ENCODE data around the gene GRID2. TPM values are rescaled to one million over a fixed set of nuclear protein-coding genes. Genes with fewer than 3 reads are reported as not detected.

The GRID2 gene
- total RNA-seq, 4 donors from 2014 or later = 0.33 TPM; not detected in 3

DNA sequence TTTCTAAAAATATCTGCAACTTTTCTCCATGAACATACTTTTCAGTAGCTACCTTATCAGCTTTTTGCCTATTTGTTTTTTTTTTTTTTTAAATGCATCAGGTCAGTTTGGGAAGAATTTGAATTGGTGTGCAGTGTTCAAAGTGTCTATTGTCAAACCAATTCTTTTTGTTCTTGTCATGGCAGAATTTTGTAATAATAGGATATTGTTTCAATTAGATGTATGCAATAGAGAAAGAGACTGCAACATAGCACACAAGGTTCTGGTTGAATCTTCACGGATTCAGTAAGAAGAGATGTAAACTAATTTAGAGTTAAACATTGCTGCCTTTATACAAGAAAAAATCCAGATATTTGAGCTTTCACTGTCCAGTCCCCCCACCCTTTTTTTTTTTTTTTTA, 277.1 kb downstream of the GRID2 start:
- Histone ChIP-seq H3K4me1 (no peaks in the 10 kb centered on the region), H3K27me3 (no peaks in the 10 kb centered on the region), H3K27ac (no peak overlapping the region), H3K9me3 (no peaks in the 10 kb centered on the region), H3K4me3 (replicated peaks in 1 of 3) (no peak overlapping the region), H3K36me3 (no peaks in the 10 kb centered on the region)
- no peak for TF ChIP-seq POLR2A (IDR thresholded peaks at IDR 0.05)
- TF ChIP-seq, protein P1, sequence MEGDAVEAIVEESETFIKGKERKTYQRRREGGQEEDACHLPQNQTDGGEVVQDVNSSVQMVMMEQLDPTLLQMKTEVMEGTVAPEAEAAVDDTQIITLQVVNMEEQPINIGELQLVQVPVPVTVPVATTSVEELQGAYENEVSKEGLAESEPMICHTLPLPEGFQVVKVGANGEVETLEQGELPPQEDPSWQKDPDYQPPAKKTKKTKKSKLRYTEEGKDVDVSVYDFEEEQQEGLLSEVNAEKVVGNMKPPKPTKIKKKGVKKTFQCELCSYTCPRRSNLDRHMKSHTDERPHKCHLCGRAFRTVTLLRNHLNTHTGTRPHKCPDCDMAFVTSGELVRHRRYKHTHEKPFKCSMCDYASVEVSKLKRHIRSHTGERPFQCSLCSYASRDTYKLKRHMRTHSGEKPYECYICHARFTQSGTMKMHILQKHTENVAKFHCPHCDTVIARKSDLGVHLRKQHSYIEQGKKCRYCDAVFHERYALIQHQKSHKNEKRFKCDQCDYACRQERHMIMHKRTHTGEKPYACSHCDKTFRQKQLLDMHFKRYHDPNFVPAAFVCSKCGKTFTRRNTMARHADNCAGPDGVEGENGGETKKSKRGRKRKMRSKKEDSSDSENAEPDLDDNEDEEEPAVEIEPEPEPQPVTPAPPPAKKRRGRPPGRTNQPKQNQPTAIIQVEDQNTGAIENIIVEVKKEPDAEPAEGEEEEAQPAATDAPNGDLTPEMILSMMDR (IDR thresholded peaks at IDR 0.05) = no peak
- DNase-seq = no peak
- WGBS, 2 donors = 87 to 95% methylated on average over 1 of the region's 1 CpG
- intact Hi-C loops (cut with DNase I) = no loop called here

DNA sequence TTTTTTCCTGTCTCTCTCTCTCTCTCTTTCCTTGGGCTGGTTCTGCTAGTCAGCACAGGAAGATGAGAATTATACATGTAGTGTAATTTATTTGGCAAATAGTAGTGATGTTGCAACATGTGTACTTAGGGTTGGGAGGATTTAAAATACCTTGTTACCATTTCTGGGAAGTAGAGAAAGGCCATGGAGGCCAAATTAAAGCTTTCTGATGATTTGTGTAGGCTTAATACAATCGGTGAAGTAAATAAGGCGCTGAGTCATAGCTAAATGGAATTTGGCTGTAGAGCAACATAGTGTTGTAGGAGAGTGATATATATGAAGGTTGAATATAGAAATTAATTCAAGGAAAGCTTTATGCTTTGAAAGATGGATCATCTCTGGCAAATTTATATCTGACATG, 295.3 kb downstream of the GRID2 start:
- H3K27me3 ChIP-seq = no peaks in the 10 kb centered on the region
- H3K36me3 ChIP-seq = no peaks in the 10 kb centered on the region
- H3K27ac ChIP-seq = no peak overlapping the region
- H3K9me3 ChIP-seq = no peaks in the 10 kb centered on the region
- no peaks in the 10 kb centered on the region for H3K4me1 ChIP-seq
- intact Hi-C loops (cut with DNase I) = no loop called here
- TF ChIP-seq, protein P1 (IDR thresholded peaks at IDR 0.05) = no peak
- no peak for TF ChIP-seq POLR2A (IDR thresholded peaks at IDR 0.05)
- 94 to 95% methylated on average over 2 of the region's 2 CpGs for WGBS, 2 donors
- DNase-seq = no peak
- H3K4me3 ChIP-seq (replicated peaks in 1 of 3) = no peak overlapping the region

DNA sequence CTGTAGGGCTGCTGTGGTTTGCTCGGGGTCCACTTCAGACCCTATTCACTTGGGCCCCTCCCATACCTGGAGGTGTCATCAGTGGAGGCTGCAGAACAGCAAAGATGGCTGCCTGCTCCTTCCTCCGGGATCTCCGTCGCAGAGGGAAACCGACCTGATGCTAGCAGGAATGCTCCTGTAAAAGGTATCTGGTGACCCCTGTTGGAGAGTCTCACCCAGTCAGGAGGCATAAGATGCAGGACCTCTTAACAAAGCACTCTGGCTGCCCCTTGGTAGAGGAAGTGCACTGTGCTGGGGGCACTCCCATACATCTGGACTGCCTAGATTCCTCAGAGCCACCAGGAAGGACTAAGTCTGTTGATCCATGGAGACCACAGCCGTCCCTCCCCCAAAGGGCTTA, 296.9 kb downstream of the GRID2 start:
- no peaks in the 10 kb centered on the region for H3K4me1 ChIP-seq
- intact Hi-C loops (cut with DNase I) = no loop called here
- TF ChIP-seq, protein P1 (IDR thresholded peaks at IDR 0.05) = no peak
- no peak for TF ChIP-seq POLR2A (IDR thresholded peaks at IDR 0.05)
- no peaks in the 10 kb centered on the region for H3K9me3 ChIP-seq
- 86 to 87% methylated on average over 6 of the region's 6 CpGs for WGBS, 2 donors
- DNase-seq = no peak
- no peaks in the 10 kb centered on the region for H3K36me3 ChIP-seq
- no peaks in the 10 kb centered on the region for H3K27me3 ChIP-seq
- H3K27ac ChIP-seq = no peak overlapping the region
- H3K4me3 ChIP-seq (replicated peaks in 1 of 3) = no peak overlapping the region

DNA sequence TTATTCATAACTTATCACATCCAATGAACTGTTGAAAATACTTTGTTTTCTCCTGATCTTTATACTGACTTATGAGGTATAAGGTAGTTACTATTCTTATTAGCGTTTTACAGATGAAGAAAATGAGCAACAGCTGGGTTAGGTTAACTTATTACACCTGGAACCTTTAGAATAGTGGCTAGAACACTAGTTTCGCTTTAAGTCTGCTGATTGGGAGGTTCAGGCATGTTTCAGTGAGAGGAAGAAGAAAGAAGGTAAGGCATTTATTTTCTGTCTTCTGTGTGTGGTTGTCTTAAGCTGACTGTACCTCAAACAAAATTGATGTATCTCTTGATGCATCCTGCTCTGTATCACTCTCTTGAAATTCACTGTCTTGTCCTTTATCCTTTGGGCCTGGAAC, 302.5 kb downstream of the GRID2 start:
- no peaks in the 10 kb centered on the region for H3K27me3 ChIP-seq
- H3K4me3 ChIP-seq (replicated peaks in 1 of 3) = no peak overlapping the region
- TF ChIP-seq, protein P1 (IDR thresholded peaks at IDR 0.05) = no peak
- TF ChIP-seq POLR2A (IDR thresholded peaks at IDR 0.05) = no peak
- no peaks in the 10 kb centered on the region for H3K4me1 ChIP-seq
- intact Hi-C loops (cut with DNase I) = no loop called here
- no peaks in the 10 kb centered on the region for H3K9me3 ChIP-seq
- no peak for DNase-seq
- 83 to 93% methylated on average over 2 of the region's 2 CpGs for whole genome bisulfite sequencing, 2 donors
- H3K27ac ChIP-seq = no peak overlapping the region
- no peaks in the 10 kb centered on the region for H3K36me3 ChIP-seq

DNA sequence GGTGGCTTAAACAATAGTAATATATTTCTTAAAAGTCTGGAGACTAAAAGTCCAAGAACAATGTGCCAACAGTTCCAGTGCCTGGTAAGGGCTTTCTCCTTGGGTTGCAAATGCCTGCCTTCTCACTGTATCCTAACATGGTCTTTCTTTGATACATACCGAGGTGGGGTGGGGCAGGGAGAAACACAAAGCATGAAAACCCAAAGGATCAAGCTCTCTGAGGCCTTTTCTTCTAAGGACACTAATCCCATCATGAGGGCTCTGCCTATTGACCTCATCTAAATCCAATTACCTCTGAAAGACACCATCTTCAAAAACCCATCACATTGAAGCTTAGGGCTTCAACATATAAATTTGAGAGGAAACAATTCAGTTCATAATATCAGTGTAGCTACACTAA, 311.3 kb downstream of the GRID2 start:
- Histone ChIP-seq H3K27me3 (no peaks in the 10 kb centered on the region), H3K4me3 (replicated peaks in 1 of 3) (no peak overlapping the region), H3K4me1 (no peaks in the 10 kb centered on the region), H3K27ac (no peak overlapping the region), H3K36me3 (no peaks in the 10 kb centered on the region), H3K9me3 (no peaks in the 10 kb centered on the region)
- no peak for TF ChIP-seq POLR2A (IDR thresholded peaks at IDR 0.05)
- TF ChIP-seq, protein P1 (IDR thresholded peaks at IDR 0.05) = no peak
- DNase-seq = no peak
- intact Hi-C loops (cut with DNase I) = no loop called here
- 52 to 72% methylated on average over 1 of the region's 1 CpG for WGBS, 2 donors

All from thyroid gland (tissue), 4 donors.